Mesenteric fat pad (tissue), 1 donor: ENCODE results near the gene NUDT1. TPM values are rescaled to one million over a fixed set of nuclear protein-coding genes. Genes with fewer than 3 reads are reported as not detected.

Experiments used
- DNase-seq: peaks from one replicate; pipeline ENCODE4 v3.0.0-alpha.2; 2020; ENCODE audit warnings: low spot score
- total RNA-seq: library from RNA; stranded (reverse); fragmentation: NEBNext Ultra II Directional; extraction: Animal tissue kit (Norgen Biotek cat#: 25700); gene quantifications from one replicate; pipeline ENCODE4 v1.2.1, GENCODE V29; 2021
- donor health status: DM: yes; HTN: yes; CAD: no.

Gene NUDT1
- total RNA-seq, 1 donor from 2014 or later, result 16.3 TPM

GRCh38 chr7:2204446-2204845 is 37.6 kb upstream of the NUDT1 start:
- peak; percentile 68 for DNase-seq

DNA sequence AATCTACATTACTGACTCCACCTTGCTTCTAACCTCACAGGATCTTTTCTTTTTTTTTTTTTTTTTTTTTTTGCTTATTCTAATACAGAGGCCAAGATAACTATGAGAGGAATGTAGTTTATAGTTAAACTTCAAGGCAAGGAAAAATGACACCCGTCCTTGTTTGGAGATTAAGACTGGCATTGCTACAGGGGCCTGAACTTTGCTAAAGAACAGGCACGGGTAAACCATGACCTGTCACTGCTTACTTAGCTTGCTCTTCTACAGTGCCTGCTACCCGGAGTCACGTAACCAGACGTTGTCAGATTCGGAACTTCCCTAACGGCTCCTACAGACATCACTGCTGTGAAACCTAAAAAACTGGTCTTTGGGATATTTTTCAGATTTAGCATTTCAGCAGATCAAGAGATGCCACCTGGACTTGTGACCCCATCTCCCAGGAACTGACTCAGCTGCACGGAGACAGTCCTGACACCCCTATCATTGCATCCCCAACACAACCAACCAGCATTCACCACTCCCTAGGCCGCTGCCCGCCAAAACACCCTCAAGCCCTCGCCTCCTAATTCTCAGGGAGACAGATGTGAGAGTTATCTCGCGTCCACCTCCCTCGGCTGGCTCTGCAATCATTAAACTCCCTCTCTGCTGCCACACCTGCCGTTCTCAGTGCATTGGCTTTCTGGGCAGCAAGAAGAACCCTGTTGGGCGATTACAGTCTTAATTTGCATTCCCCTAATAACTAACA is 36.8 kb upstream of the NUDT1 start:
- peak; percentile 68 for DNase-seq

GRCh38 chr7:2208712-2209111 is 33.3 kb upstream of the NUDT1 start:
- no peak for DNase-seq

- no peak for DNase-seq
Measured at GRCh38 chr7:2209146-2209960, 32.7 kb upstream of the NUDT1 start.

DNA sequence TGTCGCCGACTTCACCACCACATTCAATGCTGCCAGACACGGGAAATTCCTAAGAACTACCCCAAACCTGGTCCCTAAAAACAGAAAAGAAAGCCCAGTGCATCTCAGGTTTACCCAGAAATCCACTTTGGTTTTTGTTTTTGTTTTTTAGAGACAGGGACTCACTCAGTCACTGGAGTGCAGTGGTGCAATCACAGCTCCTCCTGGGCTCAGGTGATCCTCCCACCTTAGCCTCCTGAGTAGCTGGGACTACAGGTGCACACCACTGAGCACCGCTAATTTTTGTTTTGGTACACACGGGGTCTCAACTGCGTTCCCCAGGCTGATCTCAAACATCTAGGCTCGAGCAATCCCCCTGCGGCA is 32.1 kb upstream of the NUDT1 start:
- no peak for DNase-seq

- no peak for DNase-seq
Measured at GRCh38 chr7:2210551-2211258, 31.3 kb upstream of the NUDT1 start.

DNA sequence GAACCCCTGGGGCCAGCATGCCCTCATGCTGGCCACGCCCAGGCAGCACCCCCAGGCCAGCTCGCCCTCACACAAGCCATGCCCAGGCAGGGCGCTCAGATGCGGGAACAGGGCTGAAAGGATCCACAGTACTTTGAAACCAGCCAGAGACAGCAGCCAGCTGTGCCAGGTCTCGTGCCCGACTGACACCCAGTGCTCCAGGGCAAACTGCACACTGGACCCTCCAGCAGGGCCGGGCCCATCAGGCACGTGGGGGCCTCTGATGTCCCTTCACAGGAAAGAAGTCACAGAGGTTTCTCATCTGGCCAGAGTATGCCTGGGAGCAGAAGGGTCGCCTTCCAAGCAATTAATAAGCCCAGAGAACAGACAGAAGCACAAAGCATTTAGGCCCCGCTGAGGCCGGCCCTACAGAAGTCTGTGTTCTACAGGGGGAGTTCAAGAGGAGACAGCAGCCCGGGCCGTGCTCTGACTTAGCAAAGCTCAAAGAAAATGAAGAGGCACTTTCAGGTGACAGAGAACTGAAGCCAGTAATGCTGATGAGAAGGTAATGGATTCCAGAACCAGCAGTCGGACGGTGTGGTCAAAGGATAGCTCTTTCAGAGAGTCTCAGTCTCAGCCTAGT is 30.7 kb upstream of the NUDT1 start:
- DNase-seq, result no peak

DNA sequence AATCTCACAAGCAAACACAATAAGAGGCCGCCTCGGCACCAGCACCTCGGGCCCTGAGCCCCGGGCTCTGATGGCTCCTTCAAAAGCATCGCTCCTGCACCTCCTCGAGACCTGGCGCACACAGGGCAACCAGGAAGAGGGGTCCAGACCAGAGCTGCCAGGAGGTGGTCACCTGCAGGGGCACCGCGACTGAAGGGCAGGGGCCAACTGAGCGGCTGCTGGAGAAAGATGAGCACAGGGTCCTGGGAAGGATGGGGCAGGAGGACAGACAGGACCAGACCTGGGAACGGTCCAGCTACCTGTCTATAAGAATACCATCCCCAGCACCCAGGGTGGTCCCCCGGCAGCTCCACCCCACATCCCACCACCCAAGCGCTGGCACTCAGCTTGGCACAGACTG is 30.1 kb upstream of the NUDT1 start:
- no peak for DNase-seq

- no peak for DNase-seq
Measured at GRCh38 chr7:2212906-2213305, 29.1 kb upstream of the NUDT1 start.

GRCh38 chr7:2213551-2214215 is 28.3 kb upstream of the NUDT1 start:
- DNase-seq, result no peak

DNA sequence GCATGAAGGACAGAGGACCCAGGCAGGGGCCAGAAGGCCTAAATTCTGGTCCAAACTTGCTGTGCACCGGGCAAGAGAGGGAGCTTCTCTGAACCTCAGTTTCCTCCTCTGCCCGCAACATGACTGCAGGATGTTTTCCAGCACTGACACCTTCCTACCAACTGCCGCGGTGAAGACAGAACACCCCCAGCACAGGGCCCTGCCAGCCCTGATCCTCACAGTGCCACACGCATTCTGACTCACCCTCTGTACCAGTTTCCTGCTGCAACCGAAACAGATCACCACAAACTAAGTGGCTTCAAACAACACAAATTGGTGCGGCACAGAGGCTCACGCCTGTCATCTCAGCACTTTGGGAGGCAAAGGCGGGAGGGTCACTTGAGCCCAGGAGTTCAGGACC is 27.4 kb upstream of the NUDT1 start:
- DNase-seq, result no peak

DNA sequence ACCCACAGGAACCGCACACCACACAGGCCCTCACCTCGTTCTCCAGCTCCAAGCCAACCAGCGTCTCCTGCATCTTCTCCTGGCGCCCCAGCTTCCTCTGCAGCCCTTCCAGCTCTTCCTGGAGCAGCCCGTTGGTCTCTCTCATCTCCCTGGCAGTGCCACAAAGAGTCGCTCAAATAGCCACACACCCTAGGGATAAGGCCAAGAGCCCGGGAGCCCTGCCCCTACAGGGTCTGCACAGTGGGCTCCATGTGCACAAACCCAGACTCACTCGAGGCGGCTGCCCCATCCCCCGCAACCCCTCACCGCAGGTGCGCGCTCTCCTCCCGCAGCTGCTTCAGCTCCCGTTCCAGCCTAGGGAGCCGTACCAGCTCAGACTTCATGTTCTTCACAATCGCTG is 26.2 kb upstream of the NUDT1 start:
- DNase-seq, result no peak

DNA sequence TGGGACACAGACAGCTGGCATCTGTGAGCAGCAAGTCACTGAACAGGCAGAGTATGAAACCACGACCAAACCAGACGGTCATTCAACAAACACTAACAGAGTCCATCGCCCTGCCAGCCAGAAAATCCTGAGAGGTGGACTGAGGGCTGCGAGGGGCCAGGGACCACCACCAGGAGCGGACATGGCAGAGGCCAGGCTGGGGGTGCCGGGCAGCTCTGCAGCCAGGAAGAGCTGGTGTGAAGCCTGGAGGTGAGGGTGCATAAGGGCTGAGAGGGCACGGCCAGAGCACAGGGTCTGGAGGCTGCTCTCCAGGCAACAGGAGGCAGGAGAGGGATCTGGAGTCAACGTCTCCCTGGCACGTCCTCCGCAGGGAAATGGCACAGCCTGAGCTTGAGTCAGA is 24.8 kb upstream of the NUDT1 start:
- no peak for DNase-seq

- DNase-seq, result no peak
Measured at GRCh38 chr7:2217716-2218443, 24.1 kb upstream of the NUDT1 start.

- no peak for DNase-seq
Measured at GRCh38 chr7:2218444-2218785, 23.6 kb upstream of the NUDT1 start.

- DNase-seq, result no peak
Measured at GRCh38 chr7:2219136-2219535, 22.9 kb upstream of the NUDT1 start.

GRCh38 chr7:2219606-2220005 is 22.4 kb upstream of the NUDT1 start:
- DNase-seq, result no peak

DNA sequence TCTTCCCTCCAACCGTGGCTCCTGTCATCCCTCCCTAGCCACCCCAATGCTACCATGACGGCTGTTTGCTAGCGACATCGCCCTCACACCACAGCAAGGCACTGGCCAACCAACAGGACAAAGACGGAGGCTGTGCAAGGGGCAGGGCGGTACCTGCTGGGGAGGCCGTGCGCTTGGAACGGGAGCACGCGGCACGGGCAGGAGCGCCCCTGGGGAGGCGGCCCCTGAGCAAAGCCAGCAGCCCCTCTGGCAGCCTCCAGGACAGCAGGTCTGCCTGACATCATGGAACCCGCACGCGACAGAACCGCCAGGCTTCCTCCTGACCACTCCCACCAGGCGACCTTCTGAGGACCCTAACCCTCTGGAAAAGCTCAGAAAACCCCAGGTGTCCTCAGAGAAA is 22.0 kb upstream of the NUDT1 start:
- no peak for DNase-seq

DNA sequence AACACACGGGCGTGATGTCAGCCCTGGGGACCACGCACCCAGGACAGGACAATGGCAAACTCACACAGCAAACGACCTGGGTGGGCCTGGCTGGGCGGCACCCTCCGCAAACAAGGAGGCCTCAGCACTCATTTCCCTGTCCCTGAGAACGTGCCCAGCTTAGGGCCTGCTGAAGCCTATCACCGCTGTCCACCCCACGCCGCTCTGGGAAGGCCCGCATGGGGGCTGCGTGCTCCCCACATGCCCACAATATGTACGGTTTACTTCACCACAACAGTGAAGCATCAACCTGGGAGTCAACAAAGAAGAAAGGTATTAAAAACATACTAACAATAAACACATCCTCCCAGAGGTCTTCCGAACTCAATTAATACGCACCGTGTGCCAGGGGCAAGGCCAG is 21.5 kb upstream of the NUDT1 start:
- no peak for DNase-seq

GRCh38 chr7:2220954-2221353 is 21.1 kb upstream of the NUDT1 start:
- no peak for DNase-seq

DNA sequence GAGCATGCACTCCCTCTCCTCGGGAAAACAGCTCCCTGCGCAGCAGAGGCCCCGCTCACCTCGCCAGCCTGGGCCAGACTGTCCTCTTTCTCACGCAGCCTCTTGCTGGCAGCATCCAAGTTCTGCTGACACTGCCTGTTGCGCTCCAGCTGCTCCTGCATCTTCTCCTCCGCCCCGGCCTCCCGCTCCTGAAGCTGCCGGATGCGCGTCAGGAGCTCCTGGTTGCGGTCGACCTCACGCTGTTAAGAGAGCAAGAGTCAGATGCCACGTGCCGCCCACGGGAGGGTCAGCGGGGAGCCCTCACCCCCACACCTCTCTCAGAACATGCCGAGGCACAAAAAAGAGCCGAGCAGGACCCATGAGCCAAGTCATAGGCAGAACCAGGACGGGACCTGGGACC is 19.5 kb upstream of the NUDT1 start:
- DNase-seq, result no peak
